GM19328 (cell line): Measurements from ENCODE around the gene UBA7.
"Not testable (repeated sequence)": the region's sequence is repeated elsewhere in the genome, so short reads cannot be mapped to it uniquely, and the experiment has no call there.

ENCODE experiments used
- ATAC-seq: cut with Tn5 transposase; IDR thresholded peaks from one replicate; pipeline ENCODE4 v1.9.1; 2021; ENCODE audit warnings: mild to moderate bottlenecking, moderate library complexity; ENCODE audit not compliant: unreplicated experiment

Gene UBA7

GRCh38 chr3:49785565-49786356 is 28.0 kb downstream of the UBA7 start:
- ATAC-seq, result peak; percentile 36

GRCh38 chr3:49782277-49782676 is 31.5 kb downstream of the UBA7 start:
- ATAC-seq, result not testable (repeated sequence)

GRCh38 chr3:49781415-49782199 is 32.1 kb downstream of the UBA7 start:
- ATAC-seq, result no peak

- ATAC-seq, result not testable (repeated sequence)
These were observed 32.8 kb downstream of the UBA7 start for GRCh38 chr3:49780975-49781365.

GRCh38 chr3:49780080-49780974 is 33.4 kb downstream of the UBA7 start:
- no peak for ATAC-seq

GRCh38 chr3:49779358-49780079 is 34.2 kb downstream of the UBA7 start:
- ATAC-seq, result no peak

GRCh38 chr3:49776101-49776500 is 37.7 kb downstream of the UBA7 start:
- not testable (repeated sequence) for ATAC-seq

- no peak for ATAC-seq
These were observed 38.2 kb downstream of the UBA7 start for GRCh38 chr3:49775538-49775937.

GRCh38 chr3:49772703-49773102 is 41.0 kb downstream of the UBA7 start:
- no peak for ATAC-seq

- ATAC-seq, result no peak
These were observed 42.3 kb downstream of the UBA7 start for GRCh38 chr3:49771340-49771938.

GRCh38 chr3:49769926-49770325 is 43.8 kb downstream of the UBA7 start:
- ATAC-seq, result no peak

- no peak for ATAC-seq
These were observed 44.4 kb downstream of the UBA7 start for GRCh38 chr3:49769286-49769915.

- no peak for ATAC-seq
These were observed 49.8 kb downstream of the UBA7 start for GRCh38 chr3:49763981-49764380.

GRCh38 chr3:49761661-49762060 is 52.1 kb downstream of the UBA7 start:
- no peak for ATAC-seq

GRCh38 chr3:49759226-49759625 is 54.5 kb downstream of the UBA7 start:
- no peak for ATAC-seq

GRCh38 chr3:49757197-49757596 is 56.6 kb downstream of the UBA7 start:
- no peak for ATAC-seq

- no peak for ATAC-seq
These were observed 57.7 kb downstream of the UBA7 start for GRCh38 chr3:49756036-49756435.
